ENCODE data around the gene SLAIN1.

SLAIN1 gene

DNA sequence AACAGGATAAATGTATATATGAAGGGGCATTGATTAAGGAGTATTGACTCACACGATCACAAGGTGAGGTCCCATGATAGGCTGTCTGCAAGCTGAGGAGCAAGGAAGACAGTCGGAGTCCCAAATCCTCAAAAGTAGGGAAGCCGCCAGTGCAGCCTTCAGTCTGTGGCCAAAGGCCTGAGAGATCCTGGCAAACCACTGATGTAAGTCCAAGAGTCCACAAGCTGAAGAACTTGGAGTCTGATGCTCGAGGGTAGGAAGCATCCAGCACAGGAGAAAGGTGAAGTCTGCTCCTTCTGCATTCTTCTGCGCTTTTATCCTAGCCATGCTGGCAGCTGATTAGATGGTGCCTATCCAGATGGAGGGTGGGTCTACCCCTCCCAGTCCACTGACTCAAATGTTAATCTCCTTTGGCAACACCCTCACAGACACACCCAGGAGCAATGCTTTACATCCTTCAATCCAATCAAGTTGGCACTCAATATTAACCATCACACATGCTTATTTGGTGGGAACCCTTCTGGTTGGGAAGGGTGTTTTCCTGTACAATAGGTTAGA is 55.1 kb downstream of the SLAIN1 start:
- no peak for DNase-seq

DNA sequence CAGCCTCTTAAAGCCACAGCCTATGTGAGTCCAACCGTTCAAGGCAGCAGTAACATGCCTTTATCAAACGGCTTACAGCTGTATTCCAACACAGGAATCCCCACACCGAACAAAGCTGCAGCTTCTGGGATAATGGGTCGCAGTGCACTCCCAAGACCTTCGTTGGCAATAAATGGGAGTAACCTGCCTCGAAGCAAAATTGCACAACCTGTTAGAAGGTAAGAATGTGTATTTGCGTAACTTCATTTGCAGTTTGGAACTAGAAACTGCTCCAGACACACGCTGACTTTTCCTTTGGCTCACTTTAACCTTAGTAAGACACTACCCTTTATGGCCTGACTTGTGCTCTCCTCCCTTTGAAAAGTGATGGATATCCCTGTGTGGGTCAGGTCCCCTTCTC is 63.4 kb downstream of the SLAIN1 start:
- DNase-seq: no peak

DNA sequence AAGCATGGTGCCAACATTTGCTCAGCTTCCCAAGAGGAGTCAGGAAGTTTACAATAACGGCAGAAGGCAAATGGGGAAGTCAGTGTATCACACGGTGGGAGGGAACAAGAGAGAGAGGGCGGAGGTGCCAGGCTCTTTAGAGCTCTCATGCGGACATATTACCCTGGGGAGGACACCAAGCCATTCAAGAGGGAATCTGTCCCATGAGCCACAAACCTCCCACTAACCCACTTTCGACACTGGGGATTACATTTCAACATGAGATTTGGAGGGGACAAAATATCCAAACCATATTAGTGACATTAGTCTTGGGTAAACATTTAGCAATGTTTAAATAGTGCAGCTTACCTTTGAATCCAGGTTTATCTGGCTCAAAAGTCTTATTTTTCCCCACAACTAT is 69.9 kb downstream of the SLAIN1 start:
- no peak for DNase-seq

DNA sequence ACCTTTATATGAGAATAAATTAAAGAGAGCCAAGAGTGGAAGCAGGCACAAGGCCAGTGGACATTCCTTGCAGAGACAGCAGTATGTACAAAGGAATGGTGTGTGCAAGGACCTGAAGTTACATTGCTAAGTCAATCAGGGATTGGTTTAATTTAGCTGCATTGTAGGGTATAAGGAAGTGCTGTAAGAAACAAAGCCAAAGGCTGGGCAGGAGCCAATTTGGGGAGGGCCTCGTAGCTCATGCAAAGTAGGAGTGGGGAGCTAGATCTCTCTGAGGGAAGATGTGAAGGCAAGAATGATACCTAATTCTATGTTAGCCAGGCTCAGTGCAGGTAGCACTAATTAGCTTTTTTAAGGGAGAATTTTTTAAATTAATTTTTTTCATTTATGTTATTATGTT is 76.7 kb downstream of the SLAIN1 start:
- no peak for DNase-seq

GRCh38 chr13:77776704-77777103 is 79.2 kb downstream of the SLAIN1 start:
- no peak for DNase-seq

DNA sequence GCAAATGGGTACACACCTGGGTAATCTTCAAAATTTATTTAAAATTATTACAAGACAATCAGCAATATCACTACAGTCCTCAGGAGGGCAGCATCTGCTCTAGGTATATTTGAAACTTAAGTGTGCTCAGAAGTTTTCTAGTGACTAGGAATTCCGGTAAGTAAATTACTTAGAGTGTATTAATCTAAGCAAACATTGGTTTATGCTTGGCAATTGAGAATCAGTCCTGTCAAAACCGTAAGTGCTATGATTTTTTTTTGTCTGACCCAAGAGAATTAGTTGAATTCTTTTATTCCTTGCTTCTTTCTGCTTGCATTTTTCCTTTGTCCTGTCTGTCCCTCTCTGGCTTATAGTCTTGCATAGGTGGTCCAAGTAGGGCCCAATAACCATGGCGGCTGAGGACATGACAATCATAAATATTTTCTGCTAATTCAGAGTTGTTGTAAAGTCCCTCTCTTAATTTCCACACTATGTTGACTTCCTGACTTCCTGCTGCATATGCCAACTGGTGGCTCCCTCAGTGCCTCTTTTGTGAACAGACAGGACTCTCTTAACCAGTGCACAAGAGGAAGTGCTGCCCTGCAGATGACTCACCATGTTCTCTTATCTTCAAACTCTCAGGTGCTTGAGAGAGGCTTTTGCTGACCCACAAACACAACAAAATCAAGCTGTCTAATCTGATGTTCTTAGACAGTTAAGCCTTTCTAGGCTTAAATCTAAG is 82.2 kb downstream of the SLAIN1 start:
- no peak for DNase-seq

DNA sequence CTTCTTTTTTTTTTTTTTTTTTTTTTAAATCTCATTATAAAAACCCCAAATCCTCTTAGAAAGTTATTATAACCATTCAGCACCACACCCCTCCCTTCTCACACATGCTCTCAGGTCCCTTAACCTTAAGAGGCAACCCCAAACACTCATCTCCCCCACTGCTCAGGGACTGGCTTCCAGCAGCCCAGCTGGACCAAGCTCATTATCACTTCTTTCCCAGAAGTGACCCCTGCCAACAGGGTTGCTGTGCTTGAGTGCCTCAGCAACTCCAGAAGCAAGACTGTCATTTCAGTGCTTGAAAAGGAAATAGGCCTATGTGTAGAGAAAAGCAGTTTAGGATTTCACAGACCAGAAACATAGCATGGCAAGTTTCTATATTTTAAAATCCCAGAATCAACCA is 84.3 kb downstream of the SLAIN1 start:
- no peak for DNase-seq

DNA sequence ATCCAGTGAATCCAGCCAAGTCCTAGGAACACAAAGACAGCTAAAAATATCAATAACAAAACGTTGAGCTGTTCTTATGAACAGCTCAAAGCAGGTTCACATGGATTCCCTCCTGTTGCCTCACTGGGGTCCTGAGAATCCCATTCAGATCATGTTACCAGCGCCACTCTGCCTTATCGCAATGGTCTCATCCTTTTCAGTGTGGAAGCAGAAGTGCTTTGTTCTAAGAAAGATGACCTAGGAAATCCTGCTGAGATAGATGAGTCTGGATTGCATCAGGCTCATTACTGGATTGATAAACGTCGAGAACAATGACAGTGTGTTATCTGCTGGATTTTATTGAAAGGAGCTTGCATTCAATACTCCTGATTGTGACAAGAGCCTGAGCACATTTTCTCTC is 87.0 kb downstream of the SLAIN1 start:
- no peak for DNase-seq

DNA sequence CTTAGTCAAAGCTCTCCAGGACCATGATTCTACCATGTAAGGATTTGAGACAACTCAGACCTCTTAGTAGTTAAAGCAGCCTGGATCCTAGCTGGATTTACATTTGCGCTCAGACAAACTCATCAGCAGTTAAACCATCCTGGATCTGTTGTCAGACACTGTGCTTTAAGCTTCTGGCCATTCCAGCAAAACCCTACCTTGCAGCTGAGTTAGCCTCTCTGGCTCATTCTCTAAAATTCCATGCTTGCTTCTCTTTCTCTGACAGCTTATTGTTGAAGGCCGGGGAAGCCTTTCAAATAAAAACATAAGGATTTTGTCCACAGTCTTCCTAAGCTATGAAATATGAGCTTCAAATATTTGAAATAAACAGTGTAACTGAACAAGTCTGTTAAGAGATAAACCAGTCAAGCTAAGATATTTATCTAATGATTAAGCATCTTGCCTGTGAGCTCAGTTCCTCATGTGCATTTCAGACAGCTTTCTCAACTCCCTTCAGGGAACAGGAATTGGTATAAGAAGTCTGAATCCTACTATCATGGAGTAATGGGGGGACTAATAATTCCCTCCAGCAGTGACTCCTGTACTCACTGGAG is 89.3 kb downstream of the SLAIN1 start:
- DNase-seq: no peak

- DNase-seq: no peak
These were observed 91.9 kb downstream of the SLAIN1 start for GRCh38 chr13:77789376-77789775.

DNA sequence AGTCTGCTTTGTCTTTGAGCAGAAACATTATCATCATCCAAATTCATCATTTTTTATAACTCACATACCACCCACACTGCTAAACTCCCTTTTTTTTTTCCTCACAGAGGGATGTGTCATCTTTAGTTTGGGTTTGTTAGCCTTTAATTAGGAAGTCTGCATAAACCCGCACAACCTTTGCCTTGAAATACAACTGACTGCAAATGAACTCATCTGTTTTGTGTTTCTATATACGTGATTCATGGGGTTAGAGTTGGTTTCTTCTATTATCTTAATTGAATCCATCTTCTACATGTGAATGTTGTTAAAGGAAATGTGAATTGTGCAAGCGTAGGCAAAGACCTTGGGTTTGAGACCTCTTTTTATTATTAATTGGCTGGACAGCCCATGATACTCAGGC is 102.7 kb downstream of the SLAIN1 start:
- no peak for DNase-seq

DNA sequence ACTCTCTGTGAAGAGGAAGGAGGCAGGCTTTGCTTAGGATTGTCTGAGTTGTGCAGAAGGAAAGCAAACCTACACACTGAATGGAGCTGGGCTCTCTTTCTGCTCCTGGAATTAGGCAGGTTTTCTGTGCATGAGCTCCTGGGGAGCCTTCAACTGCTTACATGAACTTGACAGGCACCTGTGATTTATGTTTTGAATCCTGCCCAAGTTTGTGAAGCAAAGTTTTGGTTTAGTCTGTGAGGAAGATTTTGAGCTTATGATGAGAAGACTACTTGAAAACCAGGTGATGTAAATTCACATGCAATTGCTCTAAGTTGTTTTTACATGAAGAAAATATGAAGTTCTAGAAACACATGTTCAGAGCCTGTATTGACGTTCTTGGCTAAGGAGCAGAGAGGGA is 109.0 kb downstream of the SLAIN1 start:
- no peak for DNase-seq

DNA sequence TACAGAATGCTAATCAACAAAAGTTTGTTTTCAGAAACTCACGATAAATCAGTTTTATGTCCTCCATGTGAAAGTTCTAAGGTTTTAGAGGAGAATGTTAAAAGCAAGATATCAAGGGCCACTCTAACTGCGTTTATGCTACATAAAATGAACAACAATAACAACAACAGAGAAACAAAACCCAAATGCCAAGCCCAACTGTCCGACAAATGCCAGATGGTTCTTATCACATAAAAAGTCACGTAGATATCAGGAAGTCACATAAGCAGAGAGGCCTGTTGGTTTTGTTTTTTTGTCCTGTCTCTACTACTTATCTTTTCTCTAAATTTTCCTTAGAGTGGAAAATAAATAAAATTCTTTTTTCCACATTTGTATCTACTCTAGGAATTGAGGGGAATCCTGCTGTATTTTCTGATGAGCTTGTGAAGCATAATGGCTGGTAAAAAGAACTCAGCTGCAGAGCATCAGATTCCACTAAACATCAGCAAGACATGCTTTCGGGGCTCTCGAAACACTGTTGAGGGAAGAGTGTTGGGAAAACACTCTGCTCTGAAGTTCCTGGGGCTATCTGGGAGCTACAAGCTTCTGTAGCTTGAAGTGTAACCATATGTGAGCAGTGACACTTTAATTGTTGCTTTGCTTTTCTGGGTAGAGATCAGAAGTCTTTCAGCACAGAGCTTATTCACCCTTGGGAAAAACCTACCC is 110.1 kb downstream of the SLAIN1 start:
- DNase-seq: no peak

- no peak for DNase-seq
These were observed 112.9 kb downstream of the SLAIN1 start for GRCh38 chr13:77810430-77810829.

- DNase-seq: no peak
These were observed 113.4 kb downstream of the SLAIN1 start for GRCh38 chr13:77810878-77811277.

DNA sequence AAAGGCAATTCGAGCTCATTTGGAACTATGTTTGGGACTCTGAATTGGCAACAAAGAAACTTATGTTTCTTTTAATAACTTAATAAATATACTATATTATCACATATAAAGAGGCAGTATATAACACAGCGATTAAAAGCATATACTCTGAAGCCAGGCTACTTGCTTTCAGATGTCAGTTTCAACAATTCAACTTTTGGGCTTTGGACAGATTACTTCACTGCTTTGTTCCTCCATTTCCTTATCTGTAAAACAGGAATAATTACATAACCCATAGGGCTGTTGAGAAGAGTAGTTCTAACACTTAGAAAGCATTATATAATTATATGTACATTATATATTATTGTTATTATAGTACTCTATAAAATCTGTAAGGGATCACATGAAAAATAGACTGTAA is 113.9 kb downstream of the SLAIN1 start:
- no peak for DNase-seq

DNA sequence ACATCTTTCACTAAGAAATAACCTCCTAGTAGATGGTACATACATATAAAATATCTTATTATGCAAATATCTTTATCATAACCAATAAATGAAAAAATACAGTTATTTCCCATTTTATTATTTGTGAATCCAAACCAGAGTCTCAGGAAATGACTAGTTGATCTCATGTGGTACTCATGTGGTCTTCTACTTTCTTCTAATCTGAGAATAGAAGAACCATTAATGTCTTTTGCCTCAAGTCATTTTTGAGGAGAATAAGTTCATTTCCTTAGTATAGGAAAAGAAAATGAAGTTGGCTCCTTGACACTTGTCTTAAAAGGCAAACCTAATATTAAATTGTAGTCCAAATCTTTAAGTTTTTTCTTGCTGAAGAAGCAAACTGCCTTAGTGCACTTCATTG is 114.5 kb downstream of the SLAIN1 start:
- no peak for DNase-seq

Data from 8988T (cell line).